Activated CD4-positive, alpha-beta T cell treated with anti-CD3 and anti-CD28 coated beads, Interleukin-2, Interleukin-4, amounts not matched to agents 100 ng/mL and 50 ng/mL, durations not matched to agents 16 hours and 8 hours (primary cell): Measurements from ENCODE around the gene SEMA3F.
A peak's percentile ranks its signal among the peaks of the same experiment; 100 is the strongest.

Experiments
- DNase-seq: peaks from one replicate; pipeline ENCODE4 v3.0.0-alpha.2; 2020; ENCODE audit warnings: low spot score

The SEMA3F gene

DNA sequence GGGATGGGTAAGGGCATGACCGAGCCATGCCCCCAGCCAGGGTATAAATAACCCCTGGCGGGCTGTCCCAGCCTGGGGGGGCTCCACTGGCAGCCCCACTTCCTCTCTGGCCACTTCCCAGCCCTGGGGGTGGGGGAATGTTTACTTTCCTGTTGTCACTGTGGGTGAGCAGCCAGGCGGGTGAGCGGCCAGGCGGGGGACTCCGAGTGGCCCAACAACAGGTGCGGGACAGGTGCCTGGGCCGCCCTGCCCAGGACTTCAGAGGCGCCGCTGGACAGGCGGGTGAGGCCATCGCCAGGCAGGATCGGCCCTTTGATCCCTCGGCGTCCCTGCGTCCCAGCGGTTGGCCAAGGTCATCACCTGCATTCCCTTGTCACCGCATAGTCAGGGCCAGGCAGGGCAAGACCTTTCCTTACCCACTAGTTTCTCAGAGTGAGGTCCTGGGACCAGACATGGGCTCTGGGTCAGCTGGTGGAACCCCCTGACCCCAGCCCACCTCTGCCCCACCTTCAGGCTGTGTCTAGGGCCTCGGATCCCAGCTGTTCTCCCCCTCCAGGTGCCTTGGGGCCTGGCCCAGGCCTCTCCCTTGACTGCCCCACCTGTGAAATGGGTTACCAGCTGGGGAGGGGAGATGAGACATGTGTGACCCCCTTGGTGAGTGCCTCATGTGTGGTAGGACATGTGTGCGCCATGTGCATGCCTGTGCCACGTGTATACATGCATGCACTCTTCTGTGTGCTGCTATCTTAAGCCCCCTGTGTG, 16.6 kb downstream of the SEMA3F start:
- no peak for DNase-seq

DNA sequence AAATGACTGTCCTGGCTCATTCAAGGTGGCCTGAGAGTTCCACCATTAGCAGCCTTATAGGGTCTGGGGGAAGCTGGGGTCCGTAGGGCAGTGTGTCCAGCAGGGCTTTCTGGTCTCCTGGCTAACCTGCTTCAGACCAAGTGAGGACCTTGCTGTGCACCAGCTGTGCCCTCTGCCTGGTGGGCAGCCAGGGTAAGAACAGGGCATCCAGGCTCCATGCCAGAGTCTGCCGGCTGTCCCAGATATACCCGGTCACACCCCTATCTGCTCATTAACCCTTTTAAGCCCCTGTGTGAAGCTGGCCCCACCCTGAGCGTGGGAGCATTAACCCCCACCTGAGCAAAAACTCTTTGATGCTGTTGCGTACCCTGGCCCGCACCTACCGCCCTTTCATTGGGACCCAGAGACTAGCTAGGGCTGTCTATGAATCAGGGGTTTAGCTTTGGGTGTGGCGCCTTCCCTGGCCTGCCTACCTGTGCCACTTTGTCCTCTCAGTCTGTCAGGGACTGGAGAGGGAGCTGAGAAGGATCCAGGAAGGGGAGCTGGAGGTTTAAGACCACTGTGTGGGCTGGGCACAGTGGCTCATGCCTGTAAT, 17.6 kb downstream of the SEMA3F start:
- DNase-seq: no peak

- DNase-seq: no peak
Observed at GRCh38 chr3:50173685-50174516, 18.8 kb downstream of the SEMA3F start.

DNA sequence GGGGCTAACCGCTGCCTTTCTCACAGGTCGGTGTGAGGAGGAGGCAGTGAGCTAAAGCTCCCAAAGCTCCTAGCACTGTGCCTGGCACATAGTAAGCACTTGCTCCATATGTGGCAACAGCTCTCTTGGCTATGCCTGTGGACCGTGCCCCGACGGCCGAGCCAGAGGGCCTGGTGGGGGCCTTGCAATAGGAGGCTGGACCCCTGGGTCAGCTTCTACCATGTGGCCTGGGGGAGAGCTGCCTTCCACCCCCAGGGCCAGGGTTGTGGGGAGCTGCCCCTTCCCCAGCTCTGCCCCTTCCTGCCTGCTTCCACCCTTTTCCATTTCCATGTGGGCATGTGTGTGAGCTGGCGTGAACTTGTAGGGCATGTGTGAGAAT, 19.4 kb downstream of the SEMA3F start:
- DNase-seq: no peak

GRCh38 chr3:50174947-50175524, 19.9 kb downstream of the SEMA3F start:
- no peak for DNase-seq

- DNase-seq: no peak
Observed at GRCh38 chr3:50177346-50177745, 22.2 kb downstream of the SEMA3F start.

DNA sequence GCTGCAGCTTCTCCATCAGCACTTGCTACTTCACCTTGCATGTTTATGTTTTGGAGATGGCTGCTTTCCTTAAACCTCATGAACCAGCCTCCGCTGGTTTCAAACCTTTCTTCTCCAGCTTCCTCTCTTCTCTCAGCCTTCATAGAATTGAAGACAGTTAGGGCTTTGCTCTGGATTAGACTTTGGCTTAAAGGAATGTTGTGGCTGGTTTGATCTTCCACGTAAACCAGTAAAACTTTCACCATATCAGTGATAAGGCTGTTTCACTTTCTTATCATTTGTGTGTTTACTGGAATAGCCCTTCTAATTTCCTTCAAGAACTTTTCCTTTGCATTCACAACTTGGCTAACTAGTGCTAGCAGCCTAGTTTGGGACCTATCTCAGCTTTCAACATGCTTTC, 24.6 kb downstream of the SEMA3F start:
- no peak for DNase-seq

DNA sequence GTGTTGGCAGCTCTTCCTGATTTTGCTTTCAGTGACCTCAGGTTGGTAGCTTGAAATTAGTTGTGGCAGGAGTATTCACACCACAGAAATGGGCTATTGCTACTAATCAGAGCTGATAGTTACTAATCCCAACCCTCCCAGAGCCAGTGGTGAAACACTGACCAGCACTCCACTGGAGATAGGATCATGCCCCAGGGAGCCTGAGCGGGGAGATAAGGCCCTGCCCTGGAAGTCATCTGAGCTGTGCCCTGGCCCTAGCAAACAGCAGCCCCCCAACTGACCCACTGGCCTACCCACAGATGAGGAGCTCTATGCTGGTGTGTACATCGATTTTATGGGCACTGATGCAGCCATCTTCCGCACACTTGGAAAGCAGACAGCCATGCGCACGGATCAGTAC, 26.9 kb downstream of the SEMA3F start:
- DNase-seq: no peak

DNA sequence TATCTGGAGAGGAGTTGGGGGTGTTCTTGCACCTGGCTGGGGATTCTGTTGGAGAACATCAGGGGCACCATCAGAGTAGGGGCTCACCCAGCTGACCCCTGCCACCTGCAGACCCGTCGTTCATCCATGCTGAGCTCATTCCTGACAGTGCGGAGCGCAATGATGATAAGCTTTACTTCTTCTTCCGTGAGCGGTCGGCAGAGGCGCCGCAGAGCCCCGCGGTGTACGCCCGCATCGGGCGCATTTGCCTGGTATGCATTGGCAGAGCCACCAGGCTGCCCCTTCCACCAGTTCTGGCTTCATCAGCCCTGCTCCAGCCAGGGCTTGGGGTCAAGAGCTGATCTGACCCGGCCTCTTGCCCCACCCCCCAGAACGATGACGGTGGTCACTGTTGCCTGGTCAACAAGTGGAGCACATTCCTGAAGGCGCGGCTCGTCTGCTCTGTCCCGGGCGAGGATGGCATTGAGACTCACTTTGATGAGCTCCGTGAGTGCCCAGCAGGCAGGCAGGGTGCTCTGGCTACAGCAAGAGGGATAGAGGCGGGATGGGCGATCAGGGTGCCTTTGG, 27.5 kb downstream of the SEMA3F start:
- no peak for DNase-seq

GRCh38 chr3:50183755-50184154, 28.6 kb downstream of the SEMA3F start:
- DNase-seq: no peak

DNA sequence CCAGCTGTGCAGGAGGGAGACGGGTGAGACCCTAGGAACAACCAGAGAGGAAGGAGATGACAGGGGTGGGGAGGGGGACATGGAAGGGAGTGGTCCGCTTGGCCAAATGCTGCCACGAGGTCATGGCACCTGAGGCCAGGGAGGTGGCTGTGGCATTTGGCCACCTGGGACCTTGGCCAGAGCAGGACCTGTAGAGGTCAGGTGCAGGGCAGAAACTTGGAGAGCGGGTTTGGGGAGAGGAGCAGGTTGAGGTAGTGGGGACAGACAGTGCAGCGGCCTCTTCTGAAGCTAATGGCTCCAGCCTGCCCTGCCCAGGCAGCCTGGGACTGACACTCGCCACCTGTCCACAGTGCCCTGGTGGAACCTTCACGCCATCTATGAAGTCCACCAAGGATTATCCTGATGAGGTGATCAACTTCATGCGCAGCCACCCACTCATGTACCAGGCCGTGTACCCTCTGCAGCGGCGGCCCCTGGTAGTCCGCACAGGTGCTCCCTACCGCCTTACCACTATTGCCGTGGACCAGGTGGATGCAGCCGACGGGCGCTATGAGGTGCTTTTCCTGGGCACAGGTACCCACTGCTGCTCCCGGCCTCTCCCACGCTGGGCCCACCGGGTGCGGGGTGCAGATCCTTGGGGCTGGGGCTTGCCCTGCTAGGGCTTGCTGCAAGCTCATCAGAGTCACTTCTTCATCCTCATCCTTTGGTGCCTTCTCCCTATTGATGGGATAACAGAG, 29.3 kb downstream of the SEMA3F start:
- DNase-seq: no peak

DNA sequence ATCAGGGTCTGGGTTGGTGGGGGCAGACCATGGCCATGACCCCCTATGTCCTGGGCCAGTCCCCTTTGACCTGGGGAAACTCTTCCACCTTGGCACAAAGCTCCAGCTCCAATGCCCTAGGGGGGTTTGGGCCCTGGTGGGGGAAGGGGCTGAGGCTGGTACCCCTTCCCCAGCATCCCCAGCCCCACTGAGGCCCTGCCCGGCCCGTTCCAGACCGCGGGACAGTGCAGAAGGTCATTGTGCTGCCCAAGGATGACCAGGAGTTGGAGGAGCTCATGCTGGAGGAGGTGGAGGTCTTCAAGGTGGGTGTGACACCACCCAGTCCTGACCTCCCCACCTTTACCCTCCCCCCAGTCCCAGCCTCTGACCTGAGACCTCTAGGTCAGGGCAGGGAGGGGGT, 30.1 kb downstream of the SEMA3F start:
- DNase-seq: no peak

- DNase-seq: no peak
Observed at GRCh38 chr3:50186096-50186495, 31.0 kb downstream of the SEMA3F start.

DNA sequence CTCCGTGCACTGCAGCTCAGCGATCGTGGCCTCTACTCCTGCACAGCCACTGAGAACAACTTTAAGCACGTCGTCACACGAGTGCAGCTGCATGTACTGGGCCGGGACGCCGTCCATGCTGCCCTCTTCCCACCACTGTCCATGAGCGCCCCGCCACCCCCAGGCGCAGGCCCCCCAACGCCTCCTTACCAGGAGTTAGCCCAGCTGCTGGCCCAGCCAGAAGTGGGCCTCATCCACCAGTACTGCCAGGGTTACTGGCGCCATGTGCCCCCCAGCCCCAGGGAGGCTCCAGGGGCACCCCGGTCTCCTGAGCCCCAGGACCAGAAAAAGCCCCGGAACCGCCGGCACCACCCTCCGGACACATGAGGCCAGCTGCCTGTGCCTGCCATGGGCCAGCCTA, 32.6 kb downstream of the SEMA3F start:
- no peak for DNase-seq

DNA sequence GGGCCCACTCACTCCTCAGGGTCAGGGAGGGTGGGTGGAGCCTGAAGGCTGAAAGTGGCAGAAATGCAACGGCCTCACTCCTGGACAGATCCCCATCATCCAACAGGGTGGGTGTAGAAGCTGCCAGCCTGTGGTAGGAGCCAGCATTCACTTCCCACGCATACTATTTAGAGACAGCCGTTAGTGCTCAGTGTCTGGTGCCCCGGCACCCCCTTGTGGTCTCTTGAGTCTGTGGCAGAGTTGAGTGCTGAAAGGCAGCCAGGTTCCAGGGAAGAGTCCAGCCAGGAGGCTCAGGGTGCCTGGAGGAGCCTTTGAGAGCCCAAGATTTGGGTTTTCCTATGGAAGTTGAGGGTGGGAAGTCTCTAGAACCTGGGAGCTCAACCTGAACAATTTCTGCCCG, 34.1 kb downstream of the SEMA3F start:
- peak; percentile 50 for DNase-seq

- DNase-seq: no peak
Observed at GRCh38 chr3:50189989-50190388, 34.9 kb downstream of the SEMA3F start.

DNA sequence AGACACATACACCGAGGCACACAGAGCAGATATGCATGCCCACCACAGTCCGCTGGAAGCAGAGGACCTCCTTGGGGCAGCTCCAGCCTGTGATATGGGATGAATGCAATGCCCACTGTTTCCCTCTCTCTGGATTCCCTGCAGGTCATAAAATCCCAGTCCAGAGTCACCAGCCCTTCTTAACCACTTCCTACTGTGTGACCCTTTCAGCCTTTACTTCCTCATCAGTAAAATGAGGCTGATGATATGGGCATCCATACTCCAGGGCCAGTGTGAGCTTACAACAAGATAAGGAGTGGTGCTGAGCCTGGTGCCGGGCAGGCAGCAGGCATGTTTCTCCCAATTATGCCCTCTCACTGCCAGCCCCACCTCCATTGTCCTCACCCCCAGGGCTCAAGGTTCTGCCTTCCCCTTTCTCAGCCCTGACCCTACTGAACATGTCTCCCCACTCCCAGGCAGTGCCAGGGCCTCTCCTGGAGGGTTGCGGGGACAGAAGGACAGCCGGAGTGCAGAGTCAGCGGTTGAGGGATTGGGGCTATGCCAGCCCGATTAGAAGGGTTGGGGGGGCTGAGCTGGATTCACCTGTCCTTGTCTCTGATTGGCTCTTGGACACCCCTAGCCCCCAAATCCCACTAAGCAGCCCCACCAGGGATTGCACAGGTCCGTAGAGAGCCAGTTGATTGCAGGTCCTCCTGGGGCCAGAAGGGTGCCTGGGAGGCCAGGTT, 36.0 kb downstream of the SEMA3F start, which contains the start of gene GNAT1:
TSS of gene GNAT1 (plus strand) at position 675 of the 725 bp plus-strand sequence. CDS start 116 bp downstream, outside the sequence.
- DNase-seq: no peak

GRCh38 chr3:50192124-50192523, 37.0 kb downstream of the SEMA3F start:
- no peak for DNase-seq

DNA sequence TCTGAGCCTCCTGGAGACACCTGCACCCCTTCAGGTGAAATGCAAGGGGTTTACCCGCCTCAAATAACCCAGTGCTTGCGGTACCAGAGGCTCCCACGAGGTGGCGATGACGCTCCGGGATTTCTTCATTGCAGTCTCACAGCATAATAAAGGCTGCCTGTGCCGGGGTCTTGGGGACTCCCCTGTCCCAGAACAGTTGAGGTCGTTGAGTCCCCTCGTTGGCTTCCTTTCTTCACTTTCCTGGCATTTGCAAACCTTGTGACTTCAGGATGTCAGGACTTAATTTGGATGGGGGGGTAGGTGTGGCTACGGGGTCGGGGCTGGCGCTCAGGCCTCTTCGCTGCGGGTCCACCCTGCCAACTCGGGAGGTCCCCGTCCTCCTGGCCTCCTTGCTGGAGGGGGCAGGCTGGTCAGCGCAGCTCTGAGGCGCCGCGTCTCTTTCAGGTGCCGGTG, 37.6 kb downstream of the SEMA3F start:
- DNase-seq: peak; percentile 84

DNA sequence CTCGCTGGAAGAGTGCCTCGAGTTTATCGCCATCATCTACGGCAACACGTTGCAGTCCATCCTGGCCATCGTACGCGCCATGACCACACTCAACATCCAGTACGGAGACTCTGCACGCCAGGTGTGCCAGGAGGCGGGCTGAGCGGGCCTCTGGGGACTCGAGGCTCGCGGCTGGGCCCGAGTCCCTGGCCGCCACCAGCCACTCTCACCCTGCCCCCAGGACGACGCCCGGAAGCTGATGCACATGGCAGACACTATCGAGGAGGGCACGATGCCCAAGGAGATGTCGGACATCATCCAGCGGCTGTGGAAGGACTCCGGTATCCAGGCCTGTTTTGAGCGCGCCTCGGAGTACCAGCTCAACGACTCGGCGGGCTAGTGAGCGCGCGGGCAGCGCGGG, 38.2 kb downstream of the SEMA3F start:
- DNase-seq: no peak

DNA sequence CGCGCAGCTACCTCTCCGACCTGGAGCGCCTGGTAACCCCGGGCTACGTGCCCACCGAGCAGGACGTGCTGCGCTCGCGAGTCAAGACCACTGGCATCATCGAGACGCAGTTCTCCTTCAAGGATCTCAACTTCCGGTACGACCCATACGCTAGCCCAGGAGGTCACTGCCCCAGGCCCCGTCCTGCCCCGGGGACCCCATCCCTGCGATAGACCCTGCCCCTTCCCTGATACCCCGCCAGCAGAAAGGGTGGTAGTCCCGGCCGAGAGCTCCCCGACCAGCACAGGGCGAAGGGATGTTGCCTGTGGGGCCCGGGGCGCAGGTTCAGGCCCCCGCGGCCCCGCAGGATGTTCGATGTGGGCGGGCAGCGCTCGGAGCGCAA, 38.6 kb downstream of the SEMA3F start:
- DNase-seq: no peak
